HepG2 (cell line): ENCODE data around the gene VWCE. TPM values are rescaled to one million over a fixed set of nuclear protein-coding genes. Genes with fewer than 3 reads are reported as not detected.

Experiments used
- ATAC-seq: fragments of 200-7000 bp; cut with Tn5 transposase; 3 replicates; pipeline ENCODE4 v1.9.1; 2020; ENCODE audit warnings: mild to moderate bottlenecking, moderate library complexity
- BruUV-seq: library from RNA; stranded (reverse); fragments of 400-500 nt; replicated peaks from 2 replicates; lab custom pipeline; 2021; lab: Mats Ljungman, UMichigan
- CTCF ChIA-PET: fragments of 300-600 bp; formaldehyde crosslinking; extraction: SDS; loops from one replicate; lab custom pipeline; 2021; ENCODE audit warnings: low total read pairs, inconsistent platforms, low intra/inter-chr PET ratio; lab: Yijun Ruan, JAX
- POLR2A ChIA-PET: fragments of 350-600 bp; sonication (Branson Sonifier 250); formaldehyde crosslinking; loops from one replicate; lab custom pipeline; 2020; ENCODE audit warnings: antibody characterized with exemption, inconsistent platforms; lab: Yijun Ruan, JAX
- DNase-seq: peaks from one replicate; pipeline ENCODE4 v3.0.0-alpha.2; 2015; ENCODE audit warnings: low spot score
- FAIRE-seq: peaks from 3 replicates; lab custom pipeline; 2011; peaks lifted over from hg19 to GRCh38; lab: Jason Lieb, UNC
- H2AFZ ChIP-seq: one replicate; pipeline ENCODE4 v1.6.1; 2011; ENCODE audit warnings: low read length, inconsistent platforms
- H3K27ac ChIP-seq: fragments of 300-600 bp; 3 replicates; pipeline ENCODE4 v1.8.0; 2011; ENCODE audit warnings: mixed run types, mild to moderate bottlenecking, mixed read lengths, low read length, inconsistent platforms; ENCODE audit not compliant: insufficient read depth; ENCODE audit errors: extremely low read length
- H3K27me3 ChIP-seq, 2 experiments: fragments of 200-600 bp in 1 of 2; 2 replicates in 1 of 2; 3 replicates in 1 of 2; pipeline versions ENCODE4 v1.6.0 to v1.8.0; 2011; ENCODE audit warnings: low read length in 2 of 2, mild to moderate bottlenecking in 2 of 2, moderate library complexity in 2 of 2, inconsistent platforms in 1 of 2; ENCODE audit not compliant: insufficient read depth in 2 of 2, control insufficient read depth in 1 of 2
- H3K36me3 ChIP-seq, 2 experiments: fragments of 200-600 bp in 1 of 2; replicated peaks in 1 of 2; 2 replicates in 1 of 2; 3 replicates in 1 of 2; pipeline versions ENCODE4 v1.5.1 to v1.8.0; 2011; ENCODE audit warnings: low read length in 2 of 2, inconsistent platforms in 1 of 2; ENCODE audit not compliant: insufficient read depth in 2 of 2, control insufficient read depth in 1 of 2
- H3K4me1 ChIP-seq: 2 replicates; pipeline ENCODE4 v1.5.1; 2012; ENCODE audit warnings: low read length, inconsistent platforms; ENCODE audit not compliant: insufficient read depth
- H3K4me2 ChIP-seq: 2 replicates; pipeline ENCODE4 v1.6.0; 2011; ENCODE audit warnings: low read depth, low read length, inconsistent platforms
- H3K4me3 ChIP-seq, 3 experiments: fragments of 200-600 bp in 1 of 3; sonication (generic), shearing (Covaris generic) in 1 of 3; replicated peaks in 1 of 3; 2 replicates each; pipeline ENCODE4 v1.5.1; 2011 to 2016; ENCODE audit warnings: low read length in 3 of 3, inconsistent platforms in 2 of 3, low read depth in 2 of 3, mild to moderate bottlenecking in 2 of 3, control low read depth in 1 of 3, mixed read lengths in 1 of 3; ENCODE audit not compliant: insufficient read depth in 1 of 3
- H3K79me2 ChIP-seq: one replicate; pipeline ENCODE4 v1.6.1; 2011; ENCODE audit warnings: low read length, inconsistent platforms; ENCODE audit not compliant: insufficient read depth
- H3K9ac ChIP-seq: 2 replicates; pipeline ENCODE4 v1.6.0; 2011; ENCODE audit warnings: mild to moderate bottlenecking, low read depth, low read length, inconsistent platforms; ENCODE audit not compliant: insufficient read depth
- H3K9me3 ChIP-seq: 2 replicates; pipeline ENCODE4 v1.5.1; 2012; ENCODE audit warnings: mild to moderate bottlenecking, low read length
- H4K20me1 ChIP-seq: 2 replicates; pipeline ENCODE4 v1.6.0; 2011; ENCODE audit warnings: inconsistent platforms, mild to moderate bottlenecking, low read length, moderate library complexity; ENCODE audit not compliant: insufficient read depth
- ZNF256 ChIP-seq: sonication (generic); formaldehyde crosslinking; conservative IDR thresholded peaks from 2 replicates; pipeline ENCODE4 v1.4.0; 2020; ENCODE audit warnings: missing genetic modification reagents
- WGBS: methylation state at CpG from one replicate; pipeline ENCODE4 v1.1.6; 2017; ENCODE audit warnings: low lambda C conversion rate; 5-methylcytosine and 5-hydroxymethylcytosine counted together
- in situ Hi-C: cut with HindIII; loops from 2 replicates; pipeline ENCODE4 v1.10.0; 2017; ENCODE audit warnings: low pct_unique_long_range_greater_than_20kb; ENCODE audit not compliant: extremely low pct_ligation_motif_present
- intact Hi-C: fragments of 100-400 bp; cut with micrococcal nuclease; formaldehyde crosslinking; loops from one replicate; pipeline ENCODE4 v1.10.0; 2022; ENCODE audit not compliant: unreplicated experiment
- polyA plus RNA-seq, 8 experiments: library from polyadenylated mRNA; depleted of rRNA in 3 of 8; stranded (reverse) in 7 of 8; unstranded in 1 of 8; fragments of >200 nt; fragmentation: Illumina TruSeq in 4 of 8; extraction: Trizol in 4 of 8; gene quantifications; 2 replicates each; pipeline versions ENCODE4 v1.2.1 to v1.2.3, GENCODE V29; 2011 to 2016; ENCODE audit warnings: low read depth in 4 of 8, missing spikeins in 1 of 8, mixed read lengths in 1 of 8; ENCODE audit not compliant: insufficient read depth in 1 of 8
- total RNA-seq, 5 experiments: library from RNA; depleted of rRNA; stranded (reverse); fragments of >200 nt; fragmentation: Illumina TruSeq; extraction: Trizol; gene quantifications; 2 replicates each; pipeline ENCODE4 v1.2.3, GENCODE V29; 2016; ENCODE audit warnings: low read depth in 1 of 5
- TF ChIP-seq, protein P1 (sequence below): sonication (generic); formaldehyde crosslinking; IDR thresholded peaks from 2 replicates; pipeline ENCODE4 v1.5.1; 2020; ENCODE audit warnings: mild to moderate bottlenecking, missing genetic modification reagents, borderline replicate concordance
- TF ChIP-seq, protein P2 (sequence below): IDR thresholded peaks from 2 replicates; pipeline ENCODE4 v1.6.1; 2018; ENCODE audit warnings: missing genetic modification reagents, mild to moderate bottlenecking, missing compliant biosample characterization
- TF ChIP-seq, protein P3 (sequence below): sonication (generic); formaldehyde crosslinking; IDR thresholded peaks from 2 replicates; pipeline ENCODE4 v1.4.0; 2020; ENCODE audit warnings: missing genetic modification reagents, borderline replicate concordance

Gene VWCE
- total and polyA plus RNA-seq, 2 of the 13 experiments (the other 11 are each of a cell fraction or from before 2014, with no cell fraction given): 27.6 to 58.3 TPM

DNA sequence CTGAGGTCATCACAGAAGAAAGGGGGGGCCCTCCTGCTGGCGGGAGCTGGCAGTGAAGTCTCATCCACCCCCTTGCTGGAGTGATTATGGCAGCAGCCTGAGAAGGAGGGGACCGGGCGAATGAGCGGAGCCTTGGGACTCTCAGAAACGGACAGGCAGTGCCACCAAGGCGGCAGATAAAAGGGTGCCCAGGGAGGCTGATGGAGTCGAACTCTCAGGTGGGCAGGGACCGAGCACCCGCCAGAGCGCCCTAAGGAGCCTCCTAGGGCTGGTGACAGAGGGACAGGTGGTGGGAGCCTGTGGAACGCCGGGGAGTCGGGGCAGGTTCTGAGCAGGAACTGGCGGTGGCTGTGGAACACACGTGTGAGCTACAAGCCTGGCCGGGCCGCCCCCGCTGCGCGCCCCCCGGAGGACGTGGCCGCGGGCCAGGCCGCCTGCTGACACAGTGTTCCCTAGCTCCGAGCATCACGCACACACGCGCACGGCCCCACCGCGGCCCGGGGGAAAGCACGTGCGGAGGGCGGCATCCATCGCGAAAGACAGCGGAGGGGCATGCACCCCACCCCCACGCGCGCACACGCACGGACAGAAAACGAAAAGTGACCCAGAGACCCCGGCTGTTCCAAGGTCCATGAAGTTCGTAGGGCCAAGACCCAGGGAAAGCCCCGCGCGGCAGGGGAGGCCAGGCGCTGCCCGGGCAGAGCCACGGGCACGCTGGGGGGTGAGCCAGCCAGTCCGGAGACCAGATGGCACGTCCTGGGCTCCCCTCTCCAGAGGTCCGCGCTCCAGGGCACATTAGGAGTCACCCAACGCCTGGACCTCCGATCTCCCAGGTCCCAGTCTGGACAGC, 1.0 kb downstream of the VWCE start (continued):
- TF ChIP-seq, protein P1, sequence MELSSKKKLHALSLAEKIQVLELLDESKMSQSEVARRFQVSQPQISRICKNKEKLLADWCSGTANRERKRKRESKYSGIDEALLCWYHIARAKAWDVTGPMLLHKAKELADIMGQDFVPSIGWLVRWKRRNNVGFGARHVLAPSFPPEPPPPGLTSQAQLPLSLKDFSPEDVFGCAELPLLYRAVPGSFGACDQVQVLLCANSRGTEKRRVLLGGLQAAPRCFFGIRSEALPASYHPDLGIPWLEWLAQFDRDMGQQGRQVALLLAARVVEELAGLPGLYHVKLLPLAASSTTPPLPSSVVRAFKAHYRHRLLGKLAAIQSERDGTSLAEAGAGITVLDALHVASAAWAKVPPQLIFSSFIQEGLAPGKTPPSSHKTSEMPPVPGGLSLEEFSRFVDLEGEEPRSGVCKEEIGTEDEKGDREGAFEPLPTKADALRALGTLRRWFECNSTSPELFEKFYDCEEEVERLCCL (CRISPR knock-in tag): no peak
- no peak; the same call in 1 of the 2 replicates for TF ChIP-seq ZNF256
- TF ChIP-seq, all 625 proteins: peak for 140

DNA sequence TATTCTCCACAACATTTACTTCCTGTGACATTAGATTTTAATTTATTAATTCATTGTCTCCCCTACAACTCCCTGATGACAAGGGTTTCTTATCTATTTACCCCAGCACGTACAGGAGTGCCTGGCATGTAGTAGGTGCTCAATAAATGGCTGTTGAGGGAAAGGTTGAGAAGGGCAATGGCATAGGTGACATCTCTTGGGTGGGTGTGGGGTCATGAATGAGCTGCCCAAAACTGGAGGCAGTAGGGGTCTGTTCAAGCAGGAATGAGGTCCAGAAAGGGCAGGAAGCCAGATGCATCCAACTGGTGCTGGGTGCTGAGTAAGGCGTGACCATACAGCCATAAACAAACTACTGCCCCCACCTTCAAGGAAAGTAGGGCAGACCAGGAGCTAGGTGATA, 2.8 kb downstream of the VWCE start:
- 82% methylated on average over 2 of the region's 2 CpGs for WGBS
- CTCF ChIA-PET: no interaction called here
- no peak for FAIRE-seq

More for the DNA sequence above, 2.8 kb downstream of the VWCE start:
- intact Hi-C loops: loop anchor here (5.0 kb wide), 1 partner anchor 95 kb away; no protein-coding TSS in a partner anchor
- TF ChIP-seq, protein P2, sequence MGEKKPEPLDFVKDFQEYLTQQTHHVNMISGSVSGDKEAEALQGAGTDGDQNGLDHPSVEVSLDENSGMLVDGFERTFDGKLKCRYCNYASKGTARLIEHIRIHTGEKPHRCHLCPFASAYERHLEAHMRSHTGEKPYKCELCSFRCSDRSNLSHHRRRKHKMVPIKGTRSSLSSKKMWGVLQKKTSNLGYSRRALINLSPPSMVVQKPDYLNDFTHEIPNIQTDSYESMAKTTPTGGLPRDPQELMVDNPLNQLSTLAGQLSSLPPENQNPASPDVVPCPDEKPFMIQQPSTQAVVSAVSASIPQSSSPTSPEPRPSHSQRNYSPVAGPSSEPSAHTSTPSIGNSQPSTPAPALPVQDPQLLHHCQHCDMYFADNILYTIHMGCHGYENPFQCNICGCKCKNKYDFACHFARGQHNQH (CRISPR knock-in tag): no peak
- TF ChIP-seq, protein P3, sequence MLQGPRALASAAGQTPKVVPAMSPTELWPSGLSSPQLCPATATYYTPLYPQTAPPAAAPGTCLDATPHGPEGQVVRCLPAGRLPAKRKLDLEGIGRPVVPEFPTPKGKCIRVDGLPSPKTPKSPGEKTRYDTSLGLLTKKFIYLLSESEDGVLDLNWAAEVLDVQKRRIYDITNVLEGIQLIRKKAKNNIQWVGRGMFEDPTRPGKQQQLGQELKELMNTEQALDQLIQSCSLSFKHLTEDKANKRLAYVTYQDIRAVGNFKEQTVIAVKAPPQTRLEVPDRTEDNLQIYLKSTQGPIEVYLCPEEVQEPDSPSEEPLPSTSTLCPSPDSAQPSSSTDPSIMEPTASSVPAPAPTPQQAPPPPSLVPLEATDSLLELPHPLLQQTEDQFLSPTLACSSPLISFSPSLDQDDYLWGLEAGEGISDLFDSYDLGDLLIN (CRISPR knock-in tag): 0 out of 2 replicates have a peak, but pooled peaks have one; percentile 8
- Histone ChIP-seq H4K20me1 (peaks cover 20% of the 10 kb centered on the region), H2AFZ (no peak overlapping the region), H3K79me2 (peaks cover 49% of the 10 kb centered on the region), H3K4me3 (peak overlapping the region in 1 of 3 experiments; percentile 88; a peak in 2 of 6 replicates), H3K27ac (peak overlapping the region; percentile 1), H3K9me3 (no peaks in the 10 kb centered on the region), H3K4me1 (peaks cover 48% of the 10 kb centered on the region), H3K27me3 (no peaks in the 10 kb centered on the region; a peak in 1 of 5 replicates), H3K9ac (peak overlapping the region; percentile 35; the same call in 1 of the 2 replicates), H3K36me3 (peaks cover 22 to 47% of the 10 kb centered on the region in 2 experiments), H3K4me2 (peak overlapping the region; percentile 70)
- ATAC-seq (no peak), DNase-seq (no peak)
- no TSS peak for BruUV-seq
- POLR2A ChIA-PET: interaction anchor here (1.7 kb wide), 1 partner anchor 39 kb away, joined by 4 read pairs; no protein-coding TSS in a partner anchor
- in situ Hi-C loops: no loop called here
